ENCODE data around the gene CLCN4.

CLCN4 gene

GRCh38 chrX:10246846-10247245 lies 90.1 kb downstream of the CLCN4 start:
- DNase-seq: no peak

GRCh38 chrX:10254739-10255138 lies 98.0 kb downstream of the CLCN4 start:
- DNase-seq: no peak

- DNase-seq: no peak
These were observed 102.9 kb downstream of the CLCN4 start for GRCh38 chrX:10259716-10260115.

- DNase-seq: no peak
These were observed 109.0 kb downstream of the CLCN4 start for GRCh38 chrX:10265775-10266174.

- DNase-seq: no peak
These were observed 121.9 kb downstream of the CLCN4 start for GRCh38 chrX:10278716-10279115.

GRCh38 chrX:10280071-10280470 lies 123.3 kb downstream of the CLCN4 start:
- DNase-seq: no peak

- DNase-seq: no peak
These were observed 125.7 kb downstream of the CLCN4 start for GRCh38 chrX:10282490-10282889.

- no peak for DNase-seq
These were observed 129.4 kb downstream of the CLCN4 start for GRCh38 chrX:10286195-10286594.
